Measurements from ENCODE around the gene SLC2A3.
"Not testable (repeated sequence)": the region's sequence is repeated elsewhere in the genome, so short reads cannot be mapped to it uniquely, and the experiment has no call there.

SLC2A3 gene

DNA sequence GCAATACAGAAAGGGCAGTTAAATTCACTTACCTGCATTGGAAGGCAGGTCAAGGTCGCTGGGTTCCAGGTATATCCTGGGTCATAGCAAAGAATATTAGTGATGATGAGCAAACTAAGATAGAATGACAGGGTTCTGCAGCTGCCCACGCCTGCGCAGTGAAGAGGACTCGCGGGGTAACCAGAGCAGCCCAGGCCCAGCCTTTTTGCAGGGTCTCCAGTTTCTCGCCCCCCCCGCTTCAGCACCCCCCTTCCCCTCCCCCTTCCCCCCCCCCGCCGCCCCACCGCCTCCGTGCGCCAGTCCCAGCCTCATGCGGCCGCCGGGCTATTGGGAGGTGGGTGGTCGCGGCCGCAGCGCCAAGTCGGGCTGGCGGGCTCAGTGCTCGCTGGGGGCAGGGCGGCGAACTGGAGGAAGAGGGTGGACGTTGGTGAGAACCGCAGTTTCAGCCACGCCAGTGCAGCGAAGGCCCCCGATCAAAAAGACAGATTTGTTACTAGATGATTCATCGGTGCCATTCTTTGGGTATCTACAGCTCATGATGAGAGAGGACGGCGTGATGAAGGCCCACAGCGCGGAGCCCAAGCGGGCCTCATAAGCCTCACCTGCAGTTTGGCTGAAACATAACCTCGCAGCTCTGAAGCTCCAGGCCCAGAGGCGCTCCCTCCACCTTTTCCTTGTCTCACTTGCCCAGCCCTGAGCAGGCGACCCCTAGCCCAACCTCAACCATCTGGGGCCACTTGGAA lies 20.2 kb downstream of the SLC2A3 start:
- no peak for DNase-seq

DNA sequence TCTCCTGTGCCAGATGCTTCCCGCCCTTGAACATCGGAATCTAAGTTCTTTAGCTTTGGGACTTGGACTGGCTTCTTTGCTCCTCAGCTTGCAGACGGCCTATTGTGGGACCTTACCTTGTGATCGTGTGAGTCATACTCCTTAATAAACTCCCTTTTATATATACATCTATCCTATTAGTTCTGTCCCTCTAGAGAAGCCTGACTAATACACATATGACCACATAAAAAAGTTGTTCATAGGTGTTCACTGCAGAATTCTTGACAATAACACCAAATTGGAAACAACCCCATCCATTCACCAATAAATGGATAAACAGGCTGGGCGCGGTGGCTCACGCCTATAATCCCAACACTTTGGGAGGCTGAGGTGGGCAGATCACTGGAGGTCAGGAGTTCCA lies 25.9 kb downstream of the SLC2A3 start:
- not testable (repeated sequence) for DNase-seq

DNA sequence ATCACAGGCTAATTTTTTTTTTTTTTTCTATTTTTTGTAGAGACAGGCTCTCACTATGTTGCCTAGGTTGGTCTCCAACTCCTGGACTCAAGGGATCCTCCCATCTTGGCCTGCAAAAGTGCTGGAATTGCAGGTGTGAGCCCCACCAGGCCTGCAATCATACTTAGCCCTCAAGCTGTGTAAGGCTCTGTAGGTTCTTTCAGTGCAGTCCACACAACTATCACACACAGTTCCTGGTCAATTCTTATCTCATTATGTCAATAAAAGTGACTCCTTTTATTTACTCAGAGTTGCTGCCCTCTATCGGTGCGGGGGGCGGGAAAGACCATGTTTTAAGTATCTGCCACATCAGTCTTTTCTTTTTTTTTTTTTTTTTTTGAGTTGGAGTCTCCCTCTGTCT lies 29.0 kb downstream of the SLC2A3 start:
- DNase-seq, result no peak

DNA sequence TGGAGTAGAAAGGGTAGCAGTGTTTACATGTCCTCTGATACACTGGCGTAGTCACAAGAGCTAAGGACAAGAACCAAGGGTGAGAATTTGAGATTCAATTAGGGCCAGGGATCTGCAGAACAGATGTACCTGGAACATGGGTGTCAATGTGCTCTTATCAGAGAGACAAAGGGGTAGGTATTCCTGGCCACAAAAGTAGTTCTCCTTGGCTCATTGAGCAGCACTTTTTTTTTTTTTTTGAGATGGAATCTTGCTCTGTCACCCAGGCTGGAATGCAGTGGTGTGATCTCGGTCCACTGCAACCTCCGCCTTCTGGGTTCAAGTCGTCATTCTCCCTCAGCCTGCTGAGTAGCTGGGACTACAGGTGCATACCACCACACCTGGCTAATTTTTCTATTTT lies 29.7 kb downstream of the SLC2A3 start:
- DNase-seq, result not testable (repeated sequence)

DNA sequence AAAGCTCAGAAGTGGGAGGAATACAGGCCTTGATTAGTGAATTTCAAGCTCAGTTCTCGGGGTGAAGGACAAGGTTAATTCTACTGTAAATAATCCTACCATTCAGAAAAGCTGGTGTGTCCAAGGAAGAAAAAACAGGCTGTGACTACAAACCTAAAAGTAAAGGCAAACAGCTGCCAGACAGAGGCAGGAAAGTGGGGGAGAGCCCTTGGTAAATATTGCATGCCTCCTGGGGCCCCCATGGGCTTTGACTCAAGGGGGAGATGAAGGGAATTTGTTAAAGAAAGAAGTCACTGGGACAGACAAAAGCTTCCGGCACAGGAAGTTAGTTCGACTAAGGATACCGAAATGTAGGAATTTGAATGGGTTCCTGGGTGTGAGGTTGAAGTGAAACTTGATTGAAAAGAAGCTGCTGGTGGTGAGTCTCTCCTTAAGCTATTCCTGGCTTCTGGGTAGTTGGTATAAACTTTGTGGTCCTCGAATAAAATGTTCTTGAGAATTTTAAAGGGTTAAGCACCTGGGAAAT lies 30.3 kb downstream of the SLC2A3 start:
- not testable (repeated sequence) for DNase-seq

DNA sequence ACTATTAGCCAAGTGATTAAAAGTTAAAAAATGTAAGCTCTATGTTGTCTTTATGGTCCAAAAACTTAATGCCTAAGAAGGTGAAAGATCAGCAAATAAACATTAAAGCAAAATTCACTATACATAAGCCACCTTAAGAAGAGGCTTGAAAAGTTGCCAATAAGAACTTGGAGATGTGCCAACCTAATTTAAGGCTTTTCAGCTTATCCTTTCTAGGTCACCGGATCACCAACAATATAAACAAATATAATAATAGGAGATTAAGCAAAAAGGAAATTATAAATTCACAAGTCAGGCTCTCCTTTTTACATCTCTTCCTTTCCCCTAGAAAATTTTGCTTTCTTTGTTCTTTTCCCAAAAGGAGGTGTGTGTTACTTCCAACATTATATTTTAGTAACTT lies 30.9 kb downstream of the SLC2A3 start:
- no peak for DNase-seq

DNA sequence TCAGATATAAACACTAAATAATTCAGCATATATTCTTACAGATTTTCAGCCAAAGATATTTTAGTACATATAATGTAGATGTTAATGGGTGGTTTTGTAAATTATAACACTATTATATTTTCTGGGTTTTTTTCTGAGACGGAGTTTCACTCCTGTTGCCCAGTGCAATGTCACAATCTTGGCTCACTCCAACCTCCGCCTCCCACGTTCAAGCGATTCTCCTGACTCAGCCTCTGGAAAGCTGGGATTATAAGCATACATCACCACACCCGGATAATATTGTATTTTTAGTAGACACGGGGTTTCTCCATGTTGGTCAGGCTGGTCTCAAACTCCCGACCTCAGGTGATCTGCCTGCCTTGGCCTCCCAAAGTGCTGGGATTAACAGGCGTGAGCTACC lies 33.6 kb downstream of the SLC2A3 start:
- not testable (repeated sequence) for DNase-seq

DNA sequence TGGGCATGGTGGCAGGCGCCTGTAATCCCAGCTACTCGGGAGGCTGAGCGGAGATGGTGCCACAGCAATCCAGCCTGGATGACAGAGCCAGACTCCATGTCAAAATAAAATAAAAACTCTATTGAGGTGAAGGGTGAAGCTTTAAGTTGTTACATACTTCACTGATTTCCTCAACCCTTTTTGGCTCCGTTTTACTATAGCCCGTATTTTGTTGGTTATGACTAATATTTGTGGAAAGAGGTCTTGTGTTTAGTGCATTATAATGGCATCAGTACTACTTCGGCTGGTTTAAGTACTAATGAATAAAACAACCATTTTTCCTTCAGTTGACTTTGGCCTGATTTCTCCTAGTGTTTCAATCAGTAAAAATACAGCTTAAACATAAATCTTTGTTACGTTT lies 36.2 kb downstream of the SLC2A3 start:
- no peak for DNase-seq

DNA sequence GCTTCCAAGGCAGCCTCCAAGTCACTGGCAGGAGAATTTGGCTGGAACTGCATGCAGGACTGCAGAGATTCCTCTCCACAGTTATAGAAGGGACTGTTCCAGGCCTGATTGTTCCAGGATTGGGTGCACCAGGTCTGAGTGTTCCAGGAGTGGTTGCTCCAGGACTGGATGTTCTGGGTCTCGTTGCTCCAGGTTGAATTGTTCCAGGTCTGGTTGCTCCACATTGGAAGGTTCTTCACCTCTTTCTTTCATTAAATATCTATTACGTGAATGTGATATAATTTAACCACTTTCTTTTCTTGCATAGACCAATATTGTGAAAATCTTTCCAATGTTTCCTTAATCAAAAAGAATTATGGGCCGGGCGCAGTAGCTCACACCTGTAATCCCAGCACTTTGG lies 39.3 kb downstream of the SLC2A3 start:
- DNase-seq, result not testable (repeated sequence)

DNA sequence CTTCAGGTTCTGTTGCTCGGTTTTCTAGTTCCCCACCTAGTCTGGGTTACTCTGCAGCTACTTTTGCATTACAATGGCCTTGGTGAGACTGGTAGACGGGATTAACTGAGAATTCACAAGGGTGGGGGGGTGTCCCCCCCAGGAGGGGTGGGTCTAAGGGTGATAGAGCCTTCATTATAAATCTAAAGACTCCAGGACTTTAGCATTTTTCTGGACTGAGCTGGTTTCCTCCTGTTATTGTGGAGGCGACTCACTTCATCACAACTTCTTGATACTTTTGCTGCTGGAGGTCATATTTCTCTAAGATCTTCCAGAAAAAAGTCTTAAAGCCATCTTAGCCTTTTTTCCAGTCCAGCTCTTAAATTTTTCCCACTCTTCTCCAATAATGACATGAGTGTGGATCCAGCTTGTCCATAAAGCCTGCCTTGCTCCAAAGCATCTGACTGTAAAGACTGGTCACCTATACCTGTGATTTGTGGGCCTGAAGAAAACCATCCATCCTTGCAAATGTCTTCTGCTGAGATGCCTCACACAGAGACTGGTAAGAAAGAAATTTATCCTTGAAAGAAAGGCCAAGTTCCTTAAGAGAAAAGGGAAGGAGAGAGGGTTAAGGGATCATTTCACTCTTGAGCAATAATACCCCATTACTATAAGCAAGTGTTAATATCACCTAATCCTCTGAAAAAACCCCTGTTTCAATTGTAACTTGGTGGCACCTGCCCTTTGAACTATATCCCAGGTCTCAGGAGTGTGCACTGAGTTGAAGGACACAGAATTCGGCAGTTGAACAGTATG lies 43.6 kb downstream of the SLC2A3 start:
- DNase-seq, result no peak

DNA sequence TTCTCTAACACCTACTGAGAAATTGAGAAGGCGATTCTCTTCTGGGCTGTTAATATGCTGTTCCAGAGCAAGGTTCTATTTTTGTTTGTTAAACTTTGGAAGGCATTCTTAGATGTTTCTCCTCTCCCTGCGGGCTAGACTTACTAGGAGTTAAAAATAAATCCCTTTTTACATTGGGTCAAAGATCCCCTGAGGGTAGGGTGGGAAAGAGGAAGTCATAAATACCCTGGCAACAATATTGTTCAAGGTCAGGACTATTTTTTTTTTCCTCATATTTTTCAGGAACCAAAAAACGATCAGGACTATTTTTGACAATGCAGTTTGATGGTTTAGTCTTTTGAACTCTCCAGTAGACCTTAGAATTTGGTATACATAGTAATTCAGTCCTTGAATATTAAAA lies 51.3 kb downstream of the SLC2A3 start:
- no peak for DNase-seq

DNA sequence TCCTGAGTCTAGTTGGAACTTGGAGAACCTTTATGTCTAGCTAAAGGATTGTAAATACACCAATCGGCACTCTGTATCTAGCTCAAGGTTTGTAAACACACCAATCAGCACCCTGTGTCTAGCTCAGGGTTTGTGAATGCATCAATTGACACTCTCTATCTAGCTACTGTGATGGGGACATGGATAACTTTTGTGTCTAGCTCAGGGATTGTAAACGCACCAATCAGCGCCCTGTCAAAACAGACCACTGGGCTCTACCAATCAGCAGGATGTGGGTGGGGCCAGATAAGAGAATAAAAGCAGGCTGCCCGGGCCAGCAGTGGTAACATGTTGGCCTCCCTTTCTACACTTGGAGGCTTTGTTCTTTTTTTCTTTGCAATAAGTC lies 54.3 kb downstream of the SLC2A3 start:
- not testable (repeated sequence) for DNase-seq

DNA sequence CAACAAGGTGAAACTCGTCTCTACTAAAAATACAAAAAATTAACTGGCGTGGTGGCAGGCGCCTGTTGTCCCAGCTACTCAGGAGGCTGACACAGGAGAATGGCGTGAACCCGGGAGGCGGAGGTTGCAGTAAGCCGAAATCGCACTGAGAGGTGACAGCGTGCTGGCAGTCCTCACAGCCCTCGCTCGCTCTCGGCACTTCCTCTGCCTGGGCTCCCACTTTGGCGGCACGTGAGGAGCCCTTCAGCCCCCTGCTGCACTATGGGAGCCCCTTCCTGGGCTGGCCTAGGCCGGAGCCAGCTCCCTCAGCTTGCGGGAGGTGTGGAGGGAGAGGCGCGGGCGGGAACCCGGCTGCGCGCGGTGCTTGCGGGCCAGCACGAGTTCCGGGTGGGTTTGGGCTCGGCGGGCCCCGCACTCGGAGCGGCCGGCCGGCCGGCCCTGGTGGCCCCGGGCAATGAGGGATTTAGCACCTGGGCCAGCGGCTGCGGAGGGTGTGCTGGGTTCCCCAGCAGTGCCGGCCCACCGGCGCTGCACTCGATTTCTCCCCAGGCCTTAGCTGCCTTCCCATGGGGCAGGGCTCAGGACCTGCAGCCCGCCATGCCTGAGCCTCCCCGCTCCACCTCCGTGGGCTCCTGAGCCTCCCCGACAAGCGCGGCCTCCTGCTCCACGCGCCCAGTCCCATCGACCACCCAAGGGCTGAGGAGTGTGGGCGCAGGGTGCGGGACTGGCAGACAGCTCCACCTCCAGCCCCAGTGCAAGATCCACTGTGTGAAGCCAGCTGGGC lies 54.8 kb downstream of the SLC2A3 start:
- not testable (repeated sequence) for DNase-seq

DNA sequence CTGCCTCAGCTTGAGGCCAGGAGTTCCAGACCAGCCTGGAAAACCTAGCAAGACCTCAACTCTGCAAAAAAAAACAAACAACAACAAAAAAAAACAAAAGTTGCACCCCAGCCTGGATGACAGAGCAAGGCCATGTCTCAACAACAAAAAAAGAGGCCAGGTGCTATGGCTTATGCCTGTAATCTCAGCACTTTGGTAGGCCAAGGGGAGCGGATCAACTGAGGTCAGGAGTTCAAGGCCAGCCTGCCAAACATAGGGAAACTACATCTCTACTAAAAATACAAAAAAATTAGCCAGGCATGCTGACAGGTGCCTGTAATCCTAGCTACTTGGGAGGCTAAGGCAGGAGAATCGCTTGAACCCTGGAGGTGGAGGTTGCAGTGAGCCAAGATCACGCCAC lies 56.7 kb downstream of the SLC2A3 start:
- no peak for DNase-seq

DNA sequence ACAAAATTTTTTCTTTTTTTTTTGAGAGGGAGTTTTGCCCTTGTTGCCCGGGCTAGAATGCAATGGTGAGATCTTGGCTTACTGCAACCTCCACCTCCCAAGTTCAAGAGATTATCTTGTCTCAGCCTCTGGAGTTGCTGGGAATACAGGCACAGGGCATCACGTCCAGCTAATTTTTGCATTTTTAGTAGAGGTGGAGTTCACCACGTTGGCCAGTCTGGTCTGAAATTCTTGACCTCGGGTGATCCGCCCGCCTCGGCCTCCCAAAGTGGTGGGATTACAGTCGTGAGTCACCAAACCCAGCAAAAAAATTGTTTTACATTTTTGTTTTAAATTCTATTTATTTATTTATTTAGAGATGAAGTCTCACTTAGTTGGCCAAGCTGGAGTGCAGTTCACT lies 58.6 kb downstream of the SLC2A3 start:
- no peak for DNase-seq

DNA sequence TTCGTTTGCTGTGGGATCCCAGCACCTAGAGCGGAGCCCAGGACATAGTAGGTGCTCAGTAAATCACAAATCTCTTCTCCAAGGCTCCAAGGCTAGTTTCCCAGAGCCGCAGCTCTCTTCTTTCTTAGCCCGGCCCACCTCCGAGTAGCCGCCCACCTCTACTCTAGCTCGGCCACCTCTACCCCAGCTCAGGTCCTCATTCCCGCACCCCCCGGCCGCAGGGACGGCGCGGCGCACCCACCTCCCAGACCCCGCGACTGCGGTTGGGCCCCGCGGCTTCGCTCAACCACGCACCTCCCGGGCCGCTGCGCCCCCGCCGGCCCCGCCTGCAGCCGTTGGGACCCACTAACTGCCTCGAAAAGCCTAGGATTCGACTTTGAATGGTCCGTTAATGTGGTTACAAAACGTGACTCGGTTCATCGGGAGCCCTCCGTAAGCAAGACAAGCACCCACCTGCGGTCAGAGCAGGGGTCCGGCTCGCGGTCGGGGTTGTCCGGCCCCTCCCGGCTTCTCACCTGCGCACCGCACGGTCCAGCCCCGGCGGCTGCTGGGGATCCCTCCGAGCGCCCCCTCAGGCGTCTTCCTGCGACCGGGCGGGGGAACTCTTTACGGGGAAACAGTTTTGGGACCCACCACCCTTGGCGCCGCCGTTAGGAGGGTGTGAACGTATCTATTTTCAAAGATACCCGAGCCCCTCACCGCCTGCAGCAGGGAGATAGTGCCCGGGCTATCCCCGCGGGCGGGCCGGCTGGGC lies 63.2 kb downstream of the SLC2A3 start, which contains the start of gene SLC2A14:
SLC2A14 (minus strand) TSS at position 350 of the 754 bp plus-strand sequence. CDS start 3,035 bp downstream, outside the sequence.
- DNase-seq, result no peak

DNA sequence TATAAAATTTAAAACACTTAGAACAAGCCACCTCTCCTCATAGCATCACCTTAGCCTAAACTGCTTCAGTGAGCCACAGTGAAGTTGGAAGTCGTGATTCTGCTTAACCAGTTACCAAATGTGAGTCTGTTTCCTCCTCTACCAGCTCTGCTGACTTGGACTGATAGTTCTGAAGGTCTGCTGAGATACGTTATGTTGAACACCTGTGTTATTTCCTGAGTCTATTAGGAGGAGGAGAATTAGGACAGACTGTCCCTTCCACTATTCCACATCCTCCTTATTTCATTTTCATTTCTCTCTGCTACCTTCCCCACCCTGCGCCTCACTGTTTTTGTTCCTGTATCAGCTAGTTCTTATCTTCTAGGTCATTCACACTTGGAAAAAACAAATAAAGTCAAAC lies 65.7 kb downstream of the SLC2A3 start:
- no peak for DNase-seq
